Large intestine (tissue), 3 donors: ENCODE measurements around the gene ITGB3. TPM values are rescaled to one million over a fixed set of nuclear protein-coding genes. Genes with fewer than 3 reads are reported as not detected.

Experiments used
- DNase-seq, 2 donors: peaks; one replicate each; pipeline versions ENCODE4 v3.0.0 to v3.0.0-alpha.2; 2013
- H3K27ac ChIP-seq: one replicate; pipeline ENCODE4 v1.5.1; 2013; ENCODE audit warnings: low read length
- H3K27me3 ChIP-seq: 2 replicates; pipeline ENCODE4 v1.6.1; 2013; ENCODE audit warnings: low read length; ENCODE audit not compliant: control insufficient read depth, insufficient read depth
- H3K36me3 ChIP-seq: 2 replicates; pipeline ENCODE4 v1.6.1; 2013; ENCODE audit warnings: low read length; ENCODE audit not compliant: control insufficient read depth, insufficient read depth
- H3K4me1 ChIP-seq: one replicate; pipeline ENCODE4 v1.6.1; 2013; ENCODE audit warnings: low read length; ENCODE audit not compliant: control insufficient read depth, insufficient read depth
- H3K4me3 ChIP-seq: one replicate; pipeline ENCODE4 v1.5.1; 2013; ENCODE audit warnings: low read length
- H3K9me3 ChIP-seq: one replicate; pipeline ENCODE4 v1.6.1; 2013; ENCODE audit warnings: mild to moderate bottlenecking, low read depth, low read length, moderate library complexity; ENCODE audit not compliant: control insufficient read depth
- WGBS: methylation state at CpG from one replicate; pipeline ENCODE4 v1.1.5; 2013; ENCODE audit warnings: low lambda C conversion rate; ENCODE audit not compliant: insufficient coverage; 5-methylcytosine and 5-hydroxymethylcytosine counted together
- polyA plus RNA-seq: library from polyadenylated mRNA; unstranded; fragments of 120-200 nt; gene quantifications from one replicate; pipeline ENCODE4 v1.2.1, GENCODE V29; 2013

The ITGB3 gene
- polyA plus RNA-seq, 1 donor = 5.6 TPM

GRCh38 chr17:47335101-47335936 lies 81.7 kb downstream of the ITGB3 start:
- H3K27ac ChIP-seq = no peak overlapping the region
- no peaks in the 10 kb centered on the region for H3K36me3 ChIP-seq
- H3K27me3 ChIP-seq = no peaks in the 10 kb centered on the region
- H3K4me3 ChIP-seq = no peak overlapping the region
- H3K4me1 ChIP-seq = no peaks in the 10 kb centered on the region
- no peaks in the 10 kb centered on the region for H3K9me3 ChIP-seq
- 83% methylated on average over 2 of the region's 4 CpGs for WGBS
- no peak for DNase-seq

- no peak for DNase-seq
- no peaks in the 10 kb centered on the region for H3K9me3 ChIP-seq
- no CpG with 5 or more reads among the region's 3 CpGs for WGBS
- no peak overlapping the region for H3K4me3 ChIP-seq
- no peaks in the 10 kb centered on the region for H3K27me3 ChIP-seq
- H3K36me3 ChIP-seq = no peaks in the 10 kb centered on the region
- no peak overlapping the region for H3K27ac ChIP-seq
- H3K4me1 ChIP-seq = no peaks in the 10 kb centered on the region
Measured at GRCh38 chr17:47338026-47338425, 84.4 kb downstream of the ITGB3 start.

GRCh38 chr17:47352848-47353247 lies 99.2 kb downstream of the ITGB3 start:
- H3K4me3 ChIP-seq = no peak overlapping the region
- H3K27ac ChIP-seq = no peak overlapping the region
- H3K36me3 ChIP-seq = peaks cover 6% of the 10 kb centered on the region
- no CpG with 5 or more reads among the region's 1 CpG for WGBS
- peaks cover 3% of the 10 kb centered on the region for H3K9me3 ChIP-seq
- H3K27me3 ChIP-seq = no peaks in the 10 kb centered on the region
- no peaks in the 10 kb centered on the region for H3K4me1 ChIP-seq
- no peak for DNase-seq

GRCh38 chr17:47358652-47359051 lies 105.0 kb downstream of the ITGB3 start:
- no peak overlapping the region for H3K27ac ChIP-seq
- H3K27me3 ChIP-seq = no peaks in the 10 kb centered on the region
- peaks cover 6% of the 10 kb centered on the region for H3K36me3 ChIP-seq
- no peak overlapping the region for H3K4me3 ChIP-seq
- WGBS = no CpG with 5 or more reads among the region's 1 CpG
- peaks cover 3% of the 10 kb centered on the region for H3K9me3 ChIP-seq
- no peaks in the 10 kb centered on the region for H3K4me1 ChIP-seq
- no peak for DNase-seq

Other genes starting within 250 kb of the ITGB3 start
- 33.5 TPM for gene CDC27, start 64.5 kb upstream of the ITGB3 start, polyA plus RNA-seq
- 5.0 TPM for gene MYL4, start 44.5 kb upstream of the ITGB3 start, polyA plus RNA-seq
- 9.4 TPM for gene EFCAB13, start 70.1 kb downstream of the ITGB3 start, polyA plus RNA-seq